Head of caudate nucleus (tissue), 42 donors: ENCODE measurements around the gene DOCK11.
"Not testable (repeated sequence)": the region's sequence is repeated elsewhere in the genome, so short reads cannot be mapped to it uniquely, and the experiment has no call there.

Experiments used
- DNase-seq, 42 donors: peaks; one replicate each; pipeline versions ENCODE4 v3.0.0 to v3.0.0-alpha.2; 2020 to 2021; ENCODE audit warnings: mixed read lengths in 7 of 42
- intact Hi-C: fragments of 100-400 bp; cut with DNase I; formaldehyde crosslinking; loops from one replicate; pipeline ENCODE4 v1.15.0; 2022

Gene DOCK11

GRCh38 chrX:118495061-118495921 is at the start of gene DOCK11:
DOCK11 (plus strand) TSS chrX:118495815; CDS start chrX:118495972, 157 bp downstream.
- peak; percentile 30 to 86 (median 72) for DNase-seq
- intact Hi-C loops, result loop anchor here (5.0 kb wide), 1 partner anchor 148 kb away; the partner anchor contains the start of gene WDR44

- DNase-seq, result no peak
- intact Hi-C loops, result no loop called here
Observed at GRCh38 chrX:118448273-118448783, 47.3 kb upstream of the DOCK11 start.

GRCh38 chrX:118455013-118455412 is 40.6 kb upstream of the DOCK11 start:
- intact Hi-C loops, result no loop called here

GRCh38 chrX:118459494-118459893 is 36.1 kb upstream of the DOCK11 start:
- peak in 16 of 42 donors; percentile 5 to 43 (median 17) for DNase-seq
- intact Hi-C loops, result no loop called here

More at GRCh38 chrX:118455013-118455412, 40.6 kb upstream of the DOCK11 start:
- no peak for DNase-seq

GRCh38 chrX:118464501-118464900 is 31.1 kb upstream of the DOCK11 start:
- DNase-seq, result no peak
- intact Hi-C loops, result no loop called here

GRCh38 chrX:118468122-118468521 is 27.5 kb upstream of the DOCK11 start:
- DNase-seq, result no peak

GRCh38 chrX:118470721-118471347 is 24.8 kb upstream of the DOCK11 start:
- intact Hi-C loops, DNase-seq: not testable (repeated sequence)

More at GRCh38 chrX:118468122-118468521, 27.5 kb upstream of the DOCK11 start:
- intact Hi-C loops, result no loop called here

GRCh38 chrX:118474586-118474985 is 21.0 kb upstream of the DOCK11 start:
- no peak for DNase-seq
- intact Hi-C loops, result no loop called here

- DNase-seq, result no peak
- intact Hi-C loops, result no loop called here
Observed at GRCh38 chrX:118475903-118476302, 19.7 kb upstream of the DOCK11 start.

GRCh38 chrX:118480172-118480571 is 15.4 kb upstream of the DOCK11 start:
- intact Hi-C loops, result no loop called here
- no peak for DNase-seq

GRCh38 chrX:118482384-118482783 is 13.2 kb upstream of the DOCK11 start:
- DNase-seq, result not testable (repeated sequence)

GRCh38 chrX:118484216-118484903 is 11.3 kb upstream of the DOCK11 start:
- DNase-seq, result no peak
- intact Hi-C loops, result no loop called here

More at GRCh38 chrX:118482384-118482783, 13.2 kb upstream of the DOCK11 start:
- intact Hi-C loops, result not testable (repeated sequence)

- intact Hi-C loops, DNase-seq: not testable (repeated sequence)
Observed at GRCh38 chrX:118486693-118487092, 8.9 kb upstream of the DOCK11 start.

GRCh38 chrX:118493016-118493415 is 2.6 kb upstream of the DOCK11 start:
- intact Hi-C loops, result no loop called here
- DNase-seq, result no peak

- intact Hi-C loops, result no loop called here
- no peak for DNase-seq
Observed at GRCh38 chrX:118493653-118494297, 1.8 kb upstream of the DOCK11 start.

GRCh38 chrX:118495958-118496762 is 545 bp downstream of the DOCK11 start:
- peak in 39 of 42 donors; percentile 3 to 58 (median 31) for DNase-seq
- intact Hi-C loops, result loop anchor here (5.0 kb wide), 1 partner anchor 149 kb away; the partner anchor contains the start of gene WDR44

- intact Hi-C loops, result loop anchor here (5.0 kb wide), 1 partner anchor 149 kb away; the partner anchor contains the start of gene WDR44
- DNase-seq, result peak in 14 of 42 donors; percentile 3 to 43 (median 14)
Observed at GRCh38 chrX:118496763-118497079, 1.1 kb downstream of the DOCK11 start.
